NCI-H1436 (cell line): Measurements from ENCODE around the gene OGFOD1.
A peak's percentile ranks its signal among the peaks of the same experiment; 100 is the strongest.

Source experiments
- DNase-seq: peaks from one replicate; lab custom pipeline; 2025; lab: John Stamatoyannopoulos, UW

The OGFOD1 gene

GRCh38 chr16:56450986-56451752, at the start of gene OGFOD1, which contains the start of gene NUDT21:
Gene OGFOD1, plus strand, starts transcription at chr16:56451554. Its CDS starts 59 bp downstream, at chr16:56451613.
Gene NUDT21, minus strand, starts transcription at chr16:56451332. Its CDS starts 130 bp downstream, at chr16:56451202.
- DNase-seq, result peak; percentile 94

GRCh38 chr16:56405977-56406672, 45.2 kb upstream of the OGFOD1 start:
- DNase-seq, result no peak

DNA sequence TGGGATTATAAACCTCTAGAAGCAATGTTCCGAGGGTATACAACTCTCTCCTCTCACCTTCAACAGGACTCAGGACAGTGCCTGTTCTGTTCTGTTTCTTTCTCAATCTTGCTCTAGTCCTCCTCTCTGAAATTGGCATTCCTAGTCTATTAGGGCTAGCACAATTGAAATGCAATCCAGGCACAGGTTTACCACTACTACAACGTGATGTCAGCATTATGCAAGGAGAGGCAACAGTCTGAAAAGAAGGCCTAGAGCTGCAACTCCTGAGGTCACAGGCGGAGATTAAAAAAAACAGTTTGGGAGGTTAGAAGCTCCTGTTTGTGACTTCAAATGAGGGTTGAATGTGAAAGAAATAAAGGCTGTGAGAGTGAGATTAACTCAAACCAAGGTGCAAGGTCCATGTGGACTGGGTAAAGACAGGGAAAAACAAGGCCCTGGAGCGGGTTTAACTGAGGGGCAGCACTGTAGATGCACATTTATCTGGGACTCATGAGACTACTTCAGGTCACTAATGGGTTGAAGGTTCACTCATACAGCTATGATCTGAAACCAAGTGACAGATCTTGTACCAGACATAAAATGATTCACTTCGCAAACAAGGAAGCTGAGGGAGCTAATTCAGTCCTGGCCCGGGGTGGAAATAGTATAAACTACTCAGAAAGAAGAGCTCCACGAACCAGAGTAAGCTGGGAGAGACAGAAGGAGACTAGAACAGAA, 42.8 kb upstream of the OGFOD1 start:
- no peak for DNase-seq

GRCh38 chr16:56409195-56409594, 42.2 kb upstream of the OGFOD1 start:
- no peak for DNase-seq

DNA sequence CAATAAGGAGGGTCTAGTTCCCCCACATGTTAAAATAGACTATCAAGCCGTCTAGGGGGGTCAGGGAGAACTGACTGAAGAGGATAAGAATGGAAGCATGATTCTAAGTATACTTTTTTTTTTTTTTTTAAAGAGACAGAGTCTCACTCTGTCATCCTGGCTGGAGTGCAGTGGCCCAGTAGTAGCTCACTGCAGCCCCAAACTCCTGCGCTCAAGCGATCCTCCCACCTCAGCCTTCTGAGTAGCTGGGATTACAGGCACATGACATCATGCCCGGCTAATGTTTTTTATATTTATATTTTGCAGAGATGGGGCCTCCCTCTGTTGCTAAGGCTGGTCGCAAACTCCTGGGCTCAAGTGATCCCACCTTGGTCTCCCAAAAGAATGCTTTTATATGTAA, 40.2 kb upstream of the OGFOD1 start:
- no peak for DNase-seq

DNA sequence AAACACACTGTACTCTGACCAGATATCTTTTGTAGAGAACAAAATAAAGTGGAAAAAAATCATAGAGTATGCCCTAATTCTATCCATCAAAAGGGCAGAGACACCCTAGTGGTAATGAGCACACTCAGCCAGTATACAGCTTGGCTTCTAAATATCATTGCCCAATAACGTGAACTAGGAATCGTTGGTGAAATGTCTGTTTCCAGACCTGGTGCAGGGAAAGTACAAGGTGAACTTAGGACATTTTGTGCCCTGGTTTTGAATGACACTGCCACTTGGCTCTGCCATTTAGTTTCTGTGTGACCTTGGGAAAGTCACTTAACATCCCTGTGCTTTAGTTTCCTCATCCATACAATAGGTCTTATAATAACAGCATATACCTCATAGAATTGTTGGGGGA, 39.7 kb upstream of the OGFOD1 start:
- DNase-seq, result no peak

DNA sequence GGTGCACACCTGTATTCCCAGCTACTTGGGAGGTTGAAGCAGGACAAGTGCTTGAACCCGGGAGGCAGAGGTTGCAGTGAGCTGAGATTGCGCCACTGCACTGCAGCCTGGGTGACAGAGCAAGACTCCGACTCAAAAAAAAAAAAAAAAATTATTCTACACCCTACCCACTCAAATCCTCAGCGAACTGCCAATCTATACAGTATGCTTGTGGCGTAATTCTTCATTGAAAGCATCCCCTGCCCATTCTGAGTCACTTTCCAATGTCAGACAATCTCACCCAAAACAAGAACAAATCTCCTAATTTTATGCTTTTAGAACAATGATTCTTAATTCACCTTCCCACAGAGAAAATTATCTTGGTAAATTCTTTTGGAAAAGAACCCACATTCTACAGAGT, 38.0 kb upstream of the OGFOD1 start:
- DNase-seq, result no peak

- no peak for DNase-seq
These were observed 37.0 kb upstream of the OGFOD1 start for GRCh38 chr16:56414366-56414765.

GRCh38 chr16:56415875-56416274, 35.5 kb upstream of the OGFOD1 start:
- no peak for DNase-seq

DNA sequence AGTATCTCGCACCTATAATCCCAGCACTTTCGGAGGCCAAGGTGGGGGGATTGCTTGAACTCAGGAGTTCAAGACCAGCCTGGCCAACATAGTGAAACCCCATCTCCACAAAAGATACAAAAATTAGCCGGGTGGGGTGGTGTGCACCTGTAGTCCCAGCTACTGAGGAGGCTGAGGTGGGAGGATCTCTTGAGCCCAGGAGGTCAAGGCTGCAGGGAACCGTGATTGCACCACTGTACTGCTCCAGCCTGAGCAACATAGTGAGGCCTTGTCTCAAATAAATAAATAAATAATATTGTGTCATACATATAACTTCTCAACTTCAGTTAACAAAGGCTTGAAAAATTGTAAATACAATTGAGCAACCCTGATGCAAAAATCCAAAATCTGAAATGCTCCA, 34.2 kb upstream of the OGFOD1 start:
- no peak for DNase-seq

GRCh38 chr16:56419740-56420548, 31.4 kb upstream of the OGFOD1 start:
- DNase-seq, result no peak

DNA sequence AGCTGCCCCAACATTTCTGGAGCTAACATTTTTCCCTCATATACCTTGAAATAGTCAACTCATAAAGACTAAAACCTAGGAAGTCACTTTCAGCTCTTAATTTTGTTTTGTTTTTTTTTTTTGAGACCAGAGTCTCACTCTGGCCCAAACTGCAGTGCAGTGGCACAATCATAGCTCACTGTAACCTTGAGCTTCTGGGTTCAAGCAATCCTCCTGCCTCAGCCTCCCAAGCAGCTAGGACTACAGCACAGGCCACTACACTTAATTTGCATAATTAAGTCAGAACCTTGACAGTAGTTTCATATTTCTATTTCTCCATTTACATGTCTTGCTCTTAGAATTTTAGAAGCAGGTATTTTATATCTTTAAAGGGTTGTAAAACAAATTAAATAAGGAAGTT, 30.7 kb upstream of the OGFOD1 start:
- no peak for DNase-seq

DNA sequence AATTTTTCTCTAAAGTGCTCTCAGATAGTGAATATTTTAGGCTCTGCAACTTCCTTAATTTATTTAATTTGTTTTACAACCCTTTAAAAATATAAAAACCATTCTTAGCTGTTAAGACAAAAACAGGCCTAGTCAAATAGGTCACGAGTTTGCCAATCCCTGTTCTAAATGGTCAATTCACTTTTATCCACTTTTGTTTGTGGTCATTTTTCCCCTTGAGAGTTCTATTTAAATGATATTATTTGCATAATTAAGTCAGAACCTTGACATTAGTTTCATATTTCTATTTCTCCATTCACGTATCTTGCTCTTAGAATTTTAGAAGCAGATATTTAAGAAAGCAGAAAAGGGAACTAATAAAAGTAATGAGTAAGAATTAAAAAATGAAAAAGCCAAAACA, 30.0 kb upstream of the OGFOD1 start:
- DNase-seq, result no peak

DNA sequence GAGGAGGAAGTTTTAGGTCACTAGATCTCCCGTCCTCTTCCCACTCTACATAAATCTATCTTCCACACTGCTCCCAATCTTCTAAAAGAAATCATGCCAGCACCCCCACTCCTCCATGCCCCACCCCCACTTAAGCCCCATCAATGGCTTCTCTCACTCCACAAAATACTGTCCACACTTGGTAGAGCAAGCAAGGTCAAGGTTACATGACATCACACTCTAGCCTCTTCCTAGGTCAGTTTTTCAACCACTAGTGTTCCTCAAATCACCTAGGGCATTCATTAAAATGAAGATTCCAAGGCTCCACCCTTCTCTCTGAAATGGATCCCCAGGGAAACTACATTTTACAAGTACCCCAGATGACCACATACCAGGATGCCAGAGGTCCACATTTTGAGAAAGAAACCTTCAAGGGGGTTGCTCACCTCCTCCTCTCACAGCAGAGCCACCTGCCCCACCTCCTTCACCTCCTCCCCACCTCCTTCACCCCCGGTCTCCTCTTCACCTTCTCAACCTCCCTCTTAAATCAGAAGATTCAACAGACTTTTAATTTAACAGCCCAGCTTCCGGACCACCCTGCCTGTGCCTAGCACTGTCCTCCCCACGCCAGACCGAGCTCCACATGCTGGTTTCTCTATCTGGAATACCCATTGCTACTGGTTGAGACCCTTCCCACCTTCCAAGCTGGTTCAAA, 29.2 kb upstream of the OGFOD1 start:
- DNase-seq, result no peak

DNA sequence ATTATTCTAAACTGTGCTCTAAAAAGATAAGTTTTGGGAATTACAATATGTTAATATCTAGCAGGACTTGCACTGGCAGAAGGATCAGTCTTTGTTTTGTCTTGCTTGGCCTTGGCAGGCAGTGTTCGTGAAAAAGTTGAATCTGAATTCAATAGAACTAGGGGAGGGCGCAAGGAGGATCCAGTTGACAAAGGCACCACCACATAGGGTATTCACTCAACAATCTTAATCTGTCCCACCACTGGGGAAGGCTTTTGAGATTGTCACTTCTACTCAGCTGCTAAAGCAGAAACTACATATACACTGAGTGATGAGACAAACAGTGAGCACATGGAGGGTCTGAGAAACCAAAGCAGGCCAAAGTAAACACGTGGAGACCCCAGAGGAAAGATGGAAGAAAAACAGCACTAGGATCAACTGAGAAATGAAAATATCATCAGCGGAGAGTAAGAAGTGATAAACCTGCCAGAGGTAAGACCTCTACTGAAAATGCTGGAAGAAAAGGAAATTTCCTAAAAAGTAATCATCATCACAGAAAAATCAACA, 28.4 kb upstream of the OGFOD1 start:
- DNase-seq, result no peak

- no peak for DNase-seq
These were observed 27.6 kb upstream of the OGFOD1 start for GRCh38 chr16:56423584-56424403.

- DNase-seq, result no peak
These were observed 27.0 kb upstream of the OGFOD1 start for GRCh38 chr16:56424404-56424764.

- DNase-seq, result peak; percentile 14
These were observed 26.4 kb upstream of the OGFOD1 start for GRCh38 chr16:56424791-56425438.

DNA sequence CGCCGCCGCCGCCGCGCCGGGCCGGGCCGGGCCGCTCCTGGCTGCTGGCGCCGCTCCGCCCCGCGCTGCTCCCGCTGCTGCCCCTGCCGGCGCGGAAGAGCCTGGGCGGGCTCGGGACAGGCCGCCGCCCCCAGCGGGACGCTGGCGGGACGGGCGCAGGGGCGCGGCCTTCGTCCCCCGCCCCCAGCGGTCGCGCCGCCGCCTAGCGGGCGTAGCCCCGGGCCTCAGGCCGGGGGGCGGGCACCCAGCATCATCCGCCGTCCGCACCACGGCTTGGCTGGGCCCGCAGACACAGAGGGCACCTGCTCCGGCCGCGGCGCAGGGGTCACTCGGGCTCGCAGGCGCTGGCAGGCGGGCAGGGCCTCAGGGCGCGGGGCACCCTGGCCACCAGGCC, 25.9 kb upstream of the OGFOD1 start, which contains the start of gene AMFR:
AMFR (minus strand) TSS at position 107 of the 394 bp plus-strand sequence. CDS start 218 bp downstream, outside the sequence.
- DNase-seq, result peak; percentile 75

- no peak for DNase-seq
These were observed 24.8 kb upstream of the OGFOD1 start for GRCh38 chr16:56426585-56426984.
